ENCODE measurements around the gene KRIT1. TPM values are rescaled to one million over a fixed set of nuclear protein-coding genes. Genes with fewer than 3 reads are reported as not detected.

The KRIT1 gene
- total RNA-seq, 2 experiments from 2014 or later: 30.1 to 31.9 TPM

GRCh38 chr7:92149736-92150239 lies 95.9 kb downstream of the KRIT1 start:
- no peak for DNase-seq
- no peaks in the 10 kb centered on the region for H3K9me3 Mint-ChIP-seq
- H3K4me1 Mint-ChIP-seq: no peaks in the 10 kb centered on the region
- H3K27me3 Mint-ChIP-seq: no peaks in the 10 kb centered on the region
- H3K36me3 Mint-ChIP-seq: no peaks in the 10 kb centered on the region
- H3K27ac Mint-ChIP-seq: no peak overlapping the region
- no peak overlapping the region for H3K4me3 Mint-ChIP-seq

Other genes with a start within 250 kb of the KRIT1 start
- 10 to 100 TPM; 57.3 to 62.3 TPM for gene CYP51A1, start 111.4 kb downstream of the KRIT1 start, total RNA-seq
- not detected for gene LRRD1, start 66.8 kb downstream of the KRIT1 start, total RNA-seq
- gene ANKIB1, start 60 bp upstream of the KRIT1 start, total RNA-seq: 10 to 100 TPM; 38.6 to 40.6 TPM
- gene GATAD1, start 201.6 kb upstream of the KRIT1 start, total RNA-seq: 10 to 100 TPM; 14.9 to 15.1 TPM
- not detected for gene ERVW-1, start 232.0 kb upstream of the KRIT1 start, total RNA-seq

Data from activated naive CD8-positive, alpha-beta T cell treated with anti-CD3 and anti-CD28 coated beads for 36 hours (primary cell).